NCI-H128 (cell line): Measurements from ENCODE around the gene E4F1.

Source experiments
- DNase-seq: peaks from one replicate; lab custom pipeline; 2025; ENCODE audit not compliant: unreplicated experiment; lab: John Stamatoyannopoulos, UW

Gene E4F1

GRCh38 chr16:2205967-2206313, 17.5 kb upstream of the E4F1 start:
- no peak for DNase-seq

- no peak for DNase-seq
Measured at GRCh38 chr16:2206420-2206779, 17.0 kb upstream of the E4F1 start.

GRCh38 chr16:2206780-2207433, 16.5 kb upstream of the E4F1 start:
- no peak for DNase-seq

- no peak for DNase-seq
Measured at GRCh38 chr16:2207872-2208271, 15.5 kb upstream of the E4F1 start.

GRCh38 chr16:2208308-2208707, 15.1 kb upstream of the E4F1 start:
- DNase-seq: no peak

GRCh38 chr16:2208772-2209171, 14.6 kb upstream of the E4F1 start:
- DNase-seq: no peak

GRCh38 chr16:2209258-2210008, 14.0 kb upstream of the E4F1 start:
- no peak for DNase-seq

GRCh38 chr16:2210009-2210332, 13.4 kb upstream of the E4F1 start:
- DNase-seq: no peak

- DNase-seq: no peak
Measured at GRCh38 chr16:2210386-2211365, 12.7 kb upstream of the E4F1 start, which contains the start of gene BRICD5. Gene BRICD5, minus strand, starts transcription at chr16:2210863. Its CDS starts 30 bp downstream, at chr16:2210833.

- no peak for DNase-seq
Measured at GRCh38 chr16:2211923-2212347, 11.5 kb upstream of the E4F1 start.

GRCh38 chr16:2212362-2213324, 10.7 kb upstream of the E4F1 start:
- DNase-seq: no peak

- no peak for DNase-seq
Measured at GRCh38 chr16:2213817-2214718, 9.3 kb upstream of the E4F1 start.

- DNase-seq: no peak
Measured at GRCh38 chr16:2214719-2214968, 8.7 kb upstream of the E4F1 start, which contains the start of gene PGP. Gene PGP, minus strand, starts transcription at chr16:2214840. Its CDS starts 63 bp downstream, at chr16:2214777.

- no peak for DNase-seq
Measured at GRCh38 chr16:2216330-2216729, 7.1 kb upstream of the E4F1 start.

- no peak for DNase-seq
Measured at GRCh38 chr16:2223942-2224486, 623 bp downstream of the E4F1 start.

- no peak for DNase-seq
Measured at GRCh38 chr16:2226245-2226793, 2.9 kb downstream of the E4F1 start.

GRCh38 chr16:2226918-2227317, 3.5 kb downstream of the E4F1 start:
- DNase-seq: no peak

GRCh38 chr16:2228161-2228824, 4.9 kb downstream of the E4F1 start:
- DNase-seq: no peak

- no peak for DNase-seq
Measured at GRCh38 chr16:2229091-2229490, 5.7 kb downstream of the E4F1 start.
